ENCODE data around the gene S100A13.

GRCh38 chr1:153597206-153597605 is 30.1 kb downstream of the S100A13 start:
- no peak for TF ChIP-seq POLR2AphosphoS5 (IDR thresholded peaks at IDR 0.05)
- TF ChIP-seq, protein P1, sequence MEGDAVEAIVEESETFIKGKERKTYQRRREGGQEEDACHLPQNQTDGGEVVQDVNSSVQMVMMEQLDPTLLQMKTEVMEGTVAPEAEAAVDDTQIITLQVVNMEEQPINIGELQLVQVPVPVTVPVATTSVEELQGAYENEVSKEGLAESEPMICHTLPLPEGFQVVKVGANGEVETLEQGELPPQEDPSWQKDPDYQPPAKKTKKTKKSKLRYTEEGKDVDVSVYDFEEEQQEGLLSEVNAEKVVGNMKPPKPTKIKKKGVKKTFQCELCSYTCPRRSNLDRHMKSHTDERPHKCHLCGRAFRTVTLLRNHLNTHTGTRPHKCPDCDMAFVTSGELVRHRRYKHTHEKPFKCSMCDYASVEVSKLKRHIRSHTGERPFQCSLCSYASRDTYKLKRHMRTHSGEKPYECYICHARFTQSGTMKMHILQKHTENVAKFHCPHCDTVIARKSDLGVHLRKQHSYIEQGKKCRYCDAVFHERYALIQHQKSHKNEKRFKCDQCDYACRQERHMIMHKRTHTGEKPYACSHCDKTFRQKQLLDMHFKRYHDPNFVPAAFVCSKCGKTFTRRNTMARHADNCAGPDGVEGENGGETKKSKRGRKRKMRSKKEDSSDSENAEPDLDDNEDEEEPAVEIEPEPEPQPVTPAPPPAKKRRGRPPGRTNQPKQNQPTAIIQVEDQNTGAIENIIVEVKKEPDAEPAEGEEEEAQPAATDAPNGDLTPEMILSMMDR (IDR thresholded peaks at IDR 0.05): no peak
